H1 (cell line): ENCODE measurements around the gene REPIN1.

ENCODE experiments used
- ASH2L ChIP-seq: fragments of 200-600, 300-600 bp; sonication (generic); IDR thresholded peaks from one replicate; pipeline ENCODE4 v1.7.1; 2017; ENCODE audit warnings: low read length
- BRCA1 ChIP-seq: IDR thresholded peaks from 2 replicates; pipeline ENCODE4 v1.6.1; 2012; ENCODE audit warnings: low read depth, low read length, improper control_type of control experiment
- CREB1 ChIP-seq: IDR thresholded peaks from 2 replicates; pipeline ENCODE4 v1.6.1; 2012; ENCODE audit warnings: inconsistent platforms
- EP300 ChIP-seq, 2 experiments: IDR thresholded peaks; 1 replicate in 1 of 2; 2 replicates in 1 of 2; pipeline ENCODE4 v1.6.1; 2011 to 2012; ENCODE audit warnings: low read depth in 2 of 2, low read length in 2 of 2, mild to moderate bottlenecking in 2 of 2, borderline replicate concordance in 1 of 2, inconsistent platforms in 1 of 2, moderate library complexity in 1 of 2
- HDAC2 ChIP-seq, 2 experiments: fragments of 300-600 bp in 1 of 2; sonication (generic) in 1 of 2; IDR thresholded peaks; 2 replicates each; pipeline ENCODE4 v1.6.1; 2011 to 2012; ENCODE audit warnings: low read depth in 2 of 2, low read length in 2 of 2, mild to moderate bottlenecking in 2 of 2, moderate library complexity in 2 of 2, borderline replicate concordance in 1 of 2, inconsistent platforms in 1 of 2
- KDM5A ChIP-seq: fragments of 200-600 bp; IDR thresholded peaks from 2 replicates; pipeline ENCODE4 v1.7.1; 2012; ENCODE audit warnings: mild to moderate bottlenecking, low read length, inconsistent platforms, mixed read lengths
- POLR2A ChIP-seq, 2 experiments: IDR thresholded peaks; 1 replicate in 1 of 2; 2 replicates in 1 of 2; pipeline ENCODE4 v1.6.1; 2011; ENCODE audit warnings: low read depth in 2 of 2, low read length in 2 of 2, mild to moderate bottlenecking in 2 of 2; ENCODE audit errors: control extremely low read depth in 1 of 2
- POLR2AphosphoS5 ChIP-seq: IDR thresholded peaks from 2 replicates; pipeline ENCODE4 v1.6.1; 2011; ENCODE audit warnings: low read depth, low read length
- SIN3A ChIP-seq, 2 experiments: IDR thresholded peaks in 1 of 2; conservative IDR thresholded peaks in 1 of 2; 2 replicates each; pipeline ENCODE4 v1.6.1; 2011 to 2012; ENCODE audit warnings: low read length in 2 of 2, improper control_type of control experiment in 1 of 2, low read depth in 1 of 2, mild to moderate bottlenecking in 1 of 2
- SP1 ChIP-seq: IDR thresholded peaks from 2 replicates; pipeline ENCODE4 v1.6.1; 2011; ENCODE audit warnings: low read depth, low read length
- SP2 ChIP-seq: IDR thresholded peaks from 2 replicates; pipeline ENCODE4 v1.6.1; 2012; ENCODE audit warnings: mild to moderate bottlenecking, low read length, inconsistent platforms
- TAF1 ChIP-seq: IDR thresholded peaks from 2 replicates; pipeline ENCODE4 v1.6.1; 2011; ENCODE audit warnings: mild to moderate bottlenecking, low read depth, low read length
- TF ChIP-seq, protein P1 (sequence below), 3 experiments: IDR thresholded peaks; 1 replicate in 2 of 3; 2 replicates in 1 of 3; pipeline versions ENCODE4 v1.5.1 to v1.6.1; 2011; ENCODE audit warnings: low read length in 3 of 3, mild to moderate bottlenecking in 3 of 3, inconsistent platforms in 2 of 3, low read depth in 1 of 3, moderate library complexity in 1 of 3; ENCODE audit not compliant: insufficient read depth in 1 of 3; ENCODE audit errors: control extremely low read depth in 1 of 3

- TF ChIP-seq POLR2A (IDR thresholded peaks at IDR 0.05; ENCODE audit: control extremely low read depth in 1 of 2, low read depth in 2 of 2, low read length in 2 of 2) (no peak), CREB1 (no peak), HDAC2 (IDR thresholded peaks at IDR 0.05; ENCODE audit: borderline replicate concordance in 1 of 2, low read depth in 2 of 2, low read length in 2 of 2) (no peak), TAF1 (no peak), KDM5A (no peak), SIN3A (conservative IDR thresholded peaks at IDR 0.05 in 1 of 2, IDR thresholded peaks at IDR 0.05 in 1 of 2; ENCODE audit: low read depth in 1 of 2, low read length in 2 of 2) (no peak), POLR2AphosphoS5 (no peak), SP1 (no peak), ASH2L (no peak), BRCA1 (no peak), SP2 (no peak), EP300 (IDR thresholded peaks at IDR 0.05; ENCODE audit: borderline replicate concordance in 1 of 2, low read depth in 2 of 2, low read length in 2 of 2) (no peak)
- TF ChIP-seq, protein P1, sequence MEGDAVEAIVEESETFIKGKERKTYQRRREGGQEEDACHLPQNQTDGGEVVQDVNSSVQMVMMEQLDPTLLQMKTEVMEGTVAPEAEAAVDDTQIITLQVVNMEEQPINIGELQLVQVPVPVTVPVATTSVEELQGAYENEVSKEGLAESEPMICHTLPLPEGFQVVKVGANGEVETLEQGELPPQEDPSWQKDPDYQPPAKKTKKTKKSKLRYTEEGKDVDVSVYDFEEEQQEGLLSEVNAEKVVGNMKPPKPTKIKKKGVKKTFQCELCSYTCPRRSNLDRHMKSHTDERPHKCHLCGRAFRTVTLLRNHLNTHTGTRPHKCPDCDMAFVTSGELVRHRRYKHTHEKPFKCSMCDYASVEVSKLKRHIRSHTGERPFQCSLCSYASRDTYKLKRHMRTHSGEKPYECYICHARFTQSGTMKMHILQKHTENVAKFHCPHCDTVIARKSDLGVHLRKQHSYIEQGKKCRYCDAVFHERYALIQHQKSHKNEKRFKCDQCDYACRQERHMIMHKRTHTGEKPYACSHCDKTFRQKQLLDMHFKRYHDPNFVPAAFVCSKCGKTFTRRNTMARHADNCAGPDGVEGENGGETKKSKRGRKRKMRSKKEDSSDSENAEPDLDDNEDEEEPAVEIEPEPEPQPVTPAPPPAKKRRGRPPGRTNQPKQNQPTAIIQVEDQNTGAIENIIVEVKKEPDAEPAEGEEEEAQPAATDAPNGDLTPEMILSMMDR (IDR thresholded peaks at IDR 0.05; ENCODE audit: control extremely low read depth in 1 of 3, insufficient read depth in 1 of 3, low read depth in 1 of 3, low read length in 3 of 3), result no peak
Measured at GRCh38 chr7:150390205-150390604, 21.6 kb downstream of the REPIN1 start.
